ENCODE results near the gene INTS4. TPM values are rescaled to one million over a fixed set of nuclear protein-coding genes. Genes with fewer than 3 reads are reported as not detected.
"Not testable (repeated sequence)": the region's sequence is repeated elsewhere in the genome, so short reads cannot be mapped to it uniquely, and the experiment has no call there.

INTS4 gene
- polyA plus RNA-seq, 1 donor from 2014 or later = 34.6 TPM

GRCh38 chr11:78032090-78032489 lies 37.6 kb upstream of the INTS4 start:
- Mint-ChIP-seq H3K4me1 (peaks cover 4 to 5% (median 4%) of the 10 kb centered on the region in 3 donors), H3K27me3 (peaks cover 5% of the 10 kb centered on the region), H3K4me3 (no peak overlapping the region), H3K36me3 (peaks cover 2% of the 10 kb centered on the region), H3K27ac (no peak overlapping the region), H3K9me3 (no peaks in the 10 kb centered on the region)

- Mint-ChIP-seq H3K36me3 (peaks cover 2% of the 10 kb centered on the region), H3K4me1 (peaks cover 4 to 5% (median 4%) of the 10 kb centered on the region in 3 donors), H3K27ac (no peak overlapping the region), H3K9me3 (no peaks in the 10 kb centered on the region), H3K4me3 (no peak overlapping the region), H3K27me3 (peaks cover 5% of the 10 kb centered on the region)
These were observed 37.2 kb upstream of the INTS4 start for GRCh38 chr11:78031629-78032028.

GRCh38 chr11:78030429-78031325 lies 36.2 kb upstream of the INTS4 start:
- peaks cover 2% of the 10 kb centered on the region for H3K36me3 Mint-ChIP-seq
- peaks cover 5% of the 10 kb centered on the region for H3K27me3 Mint-ChIP-seq
- peaks cover 4 to 5% (median 4%) of the 10 kb centered on the region in 3 donors for H3K4me1 Mint-ChIP-seq
- H3K4me3 Mint-ChIP-seq = no peak overlapping the region
- H3K27ac Mint-ChIP-seq = peak overlapping the region in 1 of 3 donors; percentile 81
- peaks cover 0 to 4% (median 0%) of the 10 kb centered on the region in 3 donors for H3K9me3 Mint-ChIP-seq

GRCh38 chr11:78028423-78028822 lies 34.0 kb upstream of the INTS4 start:
- H3K27ac Mint-ChIP-seq, H3K36me3 Mint-ChIP-seq, H3K9me3 Mint-ChIP-seq, H3K4me1 Mint-ChIP-seq, H3K27me3 Mint-ChIP-seq, H3K4me3 Mint-ChIP-seq: not testable (repeated sequence)

GRCh38 chr11:78027759-78028158 lies 33.3 kb upstream of the INTS4 start:
- peaks cover 0 to 7% (median 2%) of the 10 kb centered on the region in 3 donors for H3K9me3 Mint-ChIP-seq
- H3K4me1 Mint-ChIP-seq = peaks cover 0 to 1% (median under 1%) of the 10 kb centered on the region in 3 donors
- peaks cover 8% of the 10 kb centered on the region for H3K27me3 Mint-ChIP-seq
- H3K4me3 Mint-ChIP-seq = no peak overlapping the region
- peaks cover 2% of the 10 kb centered on the region for H3K36me3 Mint-ChIP-seq
- H3K27ac Mint-ChIP-seq = no peak overlapping the region

GRCh38 chr11:78025378-78025777 lies 30.9 kb upstream of the INTS4 start:
- H3K27me3 Mint-ChIP-seq = peaks cover 17% of the 10 kb centered on the region
- peaks cover 2% of the 10 kb centered on the region for H3K36me3 Mint-ChIP-seq
- H3K4me1 Mint-ChIP-seq = peaks cover 0 to 3% (median 3%) of the 10 kb centered on the region in 3 donors
- peaks cover 0 to 7% (median 2%) of the 10 kb centered on the region in 3 donors for H3K9me3 Mint-ChIP-seq
- no peak overlapping the region for H3K27ac Mint-ChIP-seq
- no peak overlapping the region for H3K4me3 Mint-ChIP-seq

- peaks cover 0 to 3% (median 3%) of the 10 kb centered on the region in 3 donors for H3K4me1 Mint-ChIP-seq
- H3K36me3 Mint-ChIP-seq = peaks cover 2% of the 10 kb centered on the region
- H3K9me3 Mint-ChIP-seq = peaks cover 0 to 7% (median 2%) of the 10 kb centered on the region in 3 donors
- no peak overlapping the region for H3K4me3 Mint-ChIP-seq
- H3K27ac Mint-ChIP-seq = no peak overlapping the region
- peaks cover 15% of the 10 kb centered on the region for H3K27me3 Mint-ChIP-seq
These were observed 29.0 kb upstream of the INTS4 start for GRCh38 chr11:78023426-78023825.

- Mint-ChIP-seq H3K36me3 (peaks cover 1% of the 10 kb centered on the region), H3K4me1 (peaks cover 0 to 3% (median 3%) of the 10 kb centered on the region in 3 donors), H3K27ac (no peak within 1 kb of the TSS), H3K9me3 (peaks cover 0 to 7% (median 2%) of the 10 kb centered on the region in 3 donors), H3K27me3 (peaks cover 15% of the 10 kb centered on the region), H3K4me3 (no peak within 1 kb of the TSS)
These were observed 28.2 kb upstream of the INTS4 start, which contains the start of gene KCTD14 for GRCh38 chr11:78022397-78023396. Gene KCTD14 (minus strand): TSS chr11:78023276. CDS start chr11:78023249, 27 bp downstream.

GRCh38 chr11:78021611-78022010 lies 27.1 kb upstream of the INTS4 start:
- H3K27me3 Mint-ChIP-seq = peaks cover 16% of the 10 kb centered on the region
- no peak overlapping the region for H3K4me3 Mint-ChIP-seq
- peaks cover 0 to 3% (median 3%) of the 10 kb centered on the region in 3 donors for H3K4me1 Mint-ChIP-seq
- no peak overlapping the region for H3K27ac Mint-ChIP-seq
- H3K9me3 Mint-ChIP-seq = peaks cover 0 to 7% (median 2%) of the 10 kb centered on the region in 3 donors
- no peaks in the 10 kb centered on the region for H3K36me3 Mint-ChIP-seq

- Mint-ChIP-seq H3K4me3 (no peak overlapping the region), H3K36me3 (no peaks in the 10 kb centered on the region), H3K4me1 (peaks cover 0 to 7% (median 3%) of the 10 kb centered on the region in 3 donors), H3K9me3 (peaks cover 0 to 3% (median 2%) of the 10 kb centered on the region in 3 donors), H3K27me3 (peaks cover 19% of the 10 kb centered on the region), H3K27ac (peak overlapping the region in 1 of 3 donors; percentile 73)
These were observed 25.8 kb upstream of the INTS4 start for GRCh38 chr11:78020246-78020645.

GRCh38 chr11:78019808-78020207 lies 25.3 kb upstream of the INTS4 start:
- Mint-ChIP-seq H3K4me1 (peaks cover 0 to 8% (median 3%) of the 10 kb centered on the region in 3 donors), H3K9me3 (peaks cover 0 to 3% (median 2%) of the 10 kb centered on the region in 3 donors), H3K27ac (peak overlapping the region in 1 of 3 donors; percentile 73), H3K27me3 (peaks cover 19% of the 10 kb centered on the region), H3K4me3 (no peak overlapping the region), H3K36me3 (no peaks in the 10 kb centered on the region)

GRCh38 chr11:78015878-78016277 lies 21.4 kb upstream of the INTS4 start:
- peaks cover 0 to 5% (median 2%) of the 10 kb centered on the region in 3 donors for H3K4me1 Mint-ChIP-seq
- peaks cover 4% of the 10 kb centered on the region for H3K27me3 Mint-ChIP-seq
- no peaks in the 10 kb centered on the region for H3K9me3 Mint-ChIP-seq
- no peak overlapping the region for H3K27ac Mint-ChIP-seq
- H3K4me3 Mint-ChIP-seq = no peak overlapping the region
- H3K36me3 Mint-ChIP-seq = no peaks in the 10 kb centered on the region

GRCh38 chr11:78014937-78015520 lies 20.6 kb upstream of the INTS4 start:
- not testable (repeated sequence) for H3K27me3 Mint-ChIP-seq, H3K9me3 Mint-ChIP-seq, H3K36me3 Mint-ChIP-seq, H3K4me1 Mint-ChIP-seq, H3K27ac Mint-ChIP-seq, H3K4me3 Mint-ChIP-seq

GRCh38 chr11:78011301-78011700 lies 16.8 kb upstream of the INTS4 start:
- Mint-ChIP-seq H3K27ac (no peak overlapping the region), H3K36me3 (no peaks in the 10 kb centered on the region), H3K4me3 (no peak overlapping the region), H3K27me3 (peaks cover 3% of the 10 kb centered on the region), H3K4me1 (peaks cover 0 to 5% (median 2%) of the 10 kb centered on the region in 3 donors), H3K9me3 (no peaks in the 10 kb centered on the region)
